ENCODE measurements around the gene AKAP11. TPM values are rescaled to one million over a fixed set of nuclear protein-coding genes. Genes with fewer than 3 reads are reported as not detected.

AKAP11 gene
- total and polyA plus RNA-seq, 2 experiments from 2014 or later: 4.4 to 30.6 TPM

DNA sequence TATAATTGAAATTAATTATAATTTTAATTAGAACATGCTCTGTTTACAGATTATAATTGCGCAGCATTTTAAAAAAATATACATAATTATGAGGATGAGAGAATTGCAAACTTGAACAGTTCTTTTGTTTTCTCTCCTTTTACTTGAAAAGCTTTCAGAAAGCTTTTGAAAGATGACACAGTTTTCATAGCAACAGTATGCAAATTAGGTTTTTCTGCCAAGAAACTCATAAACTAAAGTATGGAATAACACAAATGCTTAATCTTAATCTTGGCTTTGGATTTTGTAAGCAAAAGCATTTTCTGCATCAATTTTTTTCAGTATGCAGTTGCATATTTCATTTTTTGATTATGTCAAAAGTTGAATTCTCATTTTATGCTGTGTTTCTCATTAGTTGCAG is 32.8 kb upstream of the AKAP11 start:
- H4K20me1 ChIP-seq (ENCODE audit: insufficient read depth, poor library complexity, severe bottlenecking): no peaks in the 10 kb centered on the region
- H3K36me3 ChIP-seq (replicated peaks; ENCODE audit: insufficient read depth, low read depth): no peaks in the 10 kb centered on the region
- no peak for TF ChIP-seq EZH2 (IDR thresholded peaks at IDR 0.05; ENCODE audit: borderline replicate concordance)
- no peak for TF ChIP-seq EZH2phosphoT487 (IDR thresholded peaks at IDR 0.05; ENCODE audit: low read depth, severe bottlenecking, unreplicated experiment)
- TF ChIP-seq, protein P1, sequence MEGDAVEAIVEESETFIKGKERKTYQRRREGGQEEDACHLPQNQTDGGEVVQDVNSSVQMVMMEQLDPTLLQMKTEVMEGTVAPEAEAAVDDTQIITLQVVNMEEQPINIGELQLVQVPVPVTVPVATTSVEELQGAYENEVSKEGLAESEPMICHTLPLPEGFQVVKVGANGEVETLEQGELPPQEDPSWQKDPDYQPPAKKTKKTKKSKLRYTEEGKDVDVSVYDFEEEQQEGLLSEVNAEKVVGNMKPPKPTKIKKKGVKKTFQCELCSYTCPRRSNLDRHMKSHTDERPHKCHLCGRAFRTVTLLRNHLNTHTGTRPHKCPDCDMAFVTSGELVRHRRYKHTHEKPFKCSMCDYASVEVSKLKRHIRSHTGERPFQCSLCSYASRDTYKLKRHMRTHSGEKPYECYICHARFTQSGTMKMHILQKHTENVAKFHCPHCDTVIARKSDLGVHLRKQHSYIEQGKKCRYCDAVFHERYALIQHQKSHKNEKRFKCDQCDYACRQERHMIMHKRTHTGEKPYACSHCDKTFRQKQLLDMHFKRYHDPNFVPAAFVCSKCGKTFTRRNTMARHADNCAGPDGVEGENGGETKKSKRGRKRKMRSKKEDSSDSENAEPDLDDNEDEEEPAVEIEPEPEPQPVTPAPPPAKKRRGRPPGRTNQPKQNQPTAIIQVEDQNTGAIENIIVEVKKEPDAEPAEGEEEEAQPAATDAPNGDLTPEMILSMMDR (IDR thresholded peaks at IDR 0.05; ENCODE audit: poor library complexity): no peak
- H3K27me3 ChIP-seq: no peaks in the 10 kb centered on the region
- DNase-seq (ENCODE audit: low spot score): no peak
- no peak overlapping the region for H3K4me3 ChIP-seq
- H3K9me2 ChIP-seq (replicated peaks; ENCODE audit: insufficient read depth): no peaks in the 10 kb centered on the region
- H3K4me1 ChIP-seq (ENCODE audit: insufficient read depth): peaks cover 8% of the 10 kb centered on the region
- no peaks in the 10 kb centered on the region for H3K9me3 ChIP-seq (ENCODE audit: low read depth)
- no peaks in the 10 kb centered on the region for H3K79me2 ChIP-seq
- 98% methylated on average over 1 of the region's 1 CpG for WGBS (ENCODE audit: low lambda C conversion rate, missing lambda C conversion rate)
- H3K27ac ChIP-seq: no peak overlapping the region
- no peak overlapping the region for H2AFZ ChIP-seq
- H3K4me2 ChIP-seq: no peak overlapping the region

DNA sequence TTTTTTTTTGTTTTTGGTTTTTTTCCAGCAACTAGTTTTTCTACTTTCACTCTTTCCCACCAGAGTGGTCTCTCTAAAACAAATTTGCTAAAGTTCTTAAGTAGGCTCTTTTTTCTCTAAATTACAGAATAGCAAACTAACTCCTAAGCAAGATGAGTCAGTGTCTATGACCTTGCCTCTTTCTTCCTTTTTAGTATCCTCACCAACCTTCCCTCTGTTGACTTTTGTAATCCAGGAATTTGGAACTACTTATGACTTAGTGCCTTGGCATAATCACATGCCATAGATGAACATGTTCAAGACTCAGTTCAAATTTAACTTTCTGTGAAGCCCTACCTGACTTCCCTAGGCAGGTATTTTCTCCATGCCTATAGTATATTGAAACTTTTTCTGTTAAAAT is 32.3 kb upstream of the AKAP11 start:
- no peaks in the 10 kb centered on the region for H3K36me3 ChIP-seq (replicated peaks; ENCODE audit: insufficient read depth, low read depth)
- no peak overlapping the region for H3K27ac ChIP-seq
- no peaks in the 10 kb centered on the region for H3K79me2 ChIP-seq
- no peak overlapping the region for H3K4me3 ChIP-seq
- TF ChIP-seq, protein P1 (IDR thresholded peaks at IDR 0.05; ENCODE audit: poor library complexity): no peak
- TF ChIP-seq EZH2 (IDR thresholded peaks at IDR 0.05; ENCODE audit: borderline replicate concordance) (no peak), EZH2phosphoT487 (IDR thresholded peaks at IDR 0.05; ENCODE audit: low read depth, severe bottlenecking, unreplicated experiment) (no peak)
- no peaks in the 10 kb centered on the region for H3K27me3 ChIP-seq
- no peaks in the 10 kb centered on the region for H3K9me2 ChIP-seq (replicated peaks; ENCODE audit: insufficient read depth)
- DNase-seq (ENCODE audit: low spot score): no peak
- H3K4me2 ChIP-seq: no peak overlapping the region
- H3K9me3 ChIP-seq (ENCODE audit: low read depth): no peaks in the 10 kb centered on the region
- no peaks in the 10 kb centered on the region for H4K20me1 ChIP-seq (ENCODE audit: insufficient read depth, poor library complexity, severe bottlenecking)
- peaks cover 8% of the 10 kb centered on the region for H3K4me1 ChIP-seq (ENCODE audit: insufficient read depth)
- no peak overlapping the region for H2AFZ ChIP-seq

DNA sequence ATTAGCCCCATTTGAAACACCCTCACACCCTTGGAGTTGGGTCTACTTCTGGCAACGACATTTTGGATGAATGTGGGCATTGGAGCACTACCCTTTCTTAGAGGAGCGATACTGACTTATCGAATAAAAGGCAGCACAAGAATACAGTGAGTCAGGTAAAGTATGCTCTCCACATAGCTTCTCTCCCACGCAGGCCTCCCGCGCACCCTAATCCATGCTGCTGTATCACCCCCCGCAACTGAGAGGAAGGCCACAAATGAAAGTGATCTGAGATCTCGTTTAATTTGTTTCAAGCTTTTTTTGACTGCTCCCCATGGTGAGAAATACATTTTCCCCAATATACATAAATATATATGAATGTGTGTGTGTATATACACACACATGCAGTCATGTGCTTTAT is 25.4 kb upstream of the AKAP11 start:
- Histone ChIP-seq H3K27me3 (no peaks in the 10 kb centered on the region), H3K9me3 (ENCODE audit: low read depth) (no peaks in the 10 kb centered on the region), H4K20me1 (ENCODE audit: insufficient read depth, poor library complexity, severe bottlenecking) (no peaks in the 10 kb centered on the region), H3K36me3 (replicated peaks; ENCODE audit: insufficient read depth, low read depth) (no peaks in the 10 kb centered on the region), H3K27ac (no peak overlapping the region), H2AFZ (no peak overlapping the region), H3K4me1 (ENCODE audit: insufficient read depth) (no peaks in the 10 kb centered on the region), H3K4me2 (no peak overlapping the region), H3K9me2 (replicated peaks; ENCODE audit: insufficient read depth) (no peaks in the 10 kb centered on the region), H3K79me2 (no peaks in the 10 kb centered on the region), H3K4me3 (no peak overlapping the region)
- TF ChIP-seq EZH2phosphoT487 (IDR thresholded peaks at IDR 0.05; ENCODE audit: low read depth, severe bottlenecking, unreplicated experiment) (no peak), EZH2 (IDR thresholded peaks at IDR 0.05; ENCODE audit: borderline replicate concordance) (no peak)
- TF ChIP-seq, protein P1 (IDR thresholded peaks at IDR 0.05; ENCODE audit: poor library complexity): no peak
- WGBS (ENCODE audit: low lambda C conversion rate, missing lambda C conversion rate): 95% methylated on average over 8 of the region's 8 CpGs
- no peak for DNase-seq (ENCODE audit: low spot score)

DNA sequence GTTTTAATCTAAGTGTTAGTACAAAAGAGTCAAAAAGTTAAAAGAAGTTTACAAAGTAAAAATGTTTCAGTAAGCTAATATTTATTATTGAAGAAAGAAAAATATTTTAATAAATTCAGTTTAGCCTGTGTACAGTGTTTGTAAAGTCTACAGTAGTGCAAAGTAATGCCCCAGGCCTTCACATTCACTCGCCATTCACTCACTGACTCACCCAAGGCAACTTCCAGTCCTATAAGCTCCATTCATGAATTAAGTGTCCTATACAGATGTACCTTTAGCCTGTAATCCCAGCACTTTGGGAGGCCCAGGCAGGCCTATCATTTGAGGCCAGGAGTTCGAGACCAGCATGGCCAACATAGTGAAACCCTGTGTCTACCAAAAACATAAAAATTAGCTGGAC is 24.1 kb upstream of the AKAP11 start:
- Histone ChIP-seq H3K4me3 (no peak overlapping the region), H3K4me1 (ENCODE audit: insufficient read depth) (no peaks in the 10 kb centered on the region), H3K79me2 (no peaks in the 10 kb centered on the region), H3K36me3 (replicated peaks; ENCODE audit: insufficient read depth, low read depth) (no peaks in the 10 kb centered on the region), H3K27me3 (no peaks in the 10 kb centered on the region), H3K4me2 (no peak overlapping the region), H4K20me1 (ENCODE audit: insufficient read depth, poor library complexity, severe bottlenecking) (no peaks in the 10 kb centered on the region), H3K9me2 (replicated peaks; ENCODE audit: insufficient read depth) (no peaks in the 10 kb centered on the region), H3K27ac (no peak overlapping the region), H2AFZ (no peak overlapping the region), H3K9me3 (ENCODE audit: low read depth) (no peaks in the 10 kb centered on the region)
- no peak for DNase-seq (ENCODE audit: low spot score)
- WGBS (ENCODE audit: low lambda C conversion rate, missing lambda C conversion rate): 75% methylated on average over 2 of the region's 2 CpGs
- no peak for TF ChIP-seq EZH2 (IDR thresholded peaks at IDR 0.05; ENCODE audit: borderline replicate concordance)
- TF ChIP-seq, protein P1 (IDR thresholded peaks at IDR 0.05; ENCODE audit: poor library complexity): no peak
- no peak for TF ChIP-seq EZH2phosphoT487 (IDR thresholded peaks at IDR 0.05; ENCODE audit: low read depth, severe bottlenecking, unreplicated experiment)
